Measurements from ENCODE around the gene SLC25A26.

GRCh38 chr3:66404197-66404596 is 183.4 kb downstream of the SLC25A26 start:
- no peak for TF ChIP-seq POLR2A (IDR thresholded peaks at IDR 0.05; ENCODE audit: borderline replicate concordance, extremely low read depth, insufficient read depth, insufficient read length)
- TF ChIP-seq CTCF (IDR thresholded peaks at IDR 0.05 in 2 of 3, conservative IDR thresholded peaks at IDR 0.05 in 1 of 3; ENCODE audit: borderline replicate concordance in 1 of 3, insufficient read depth in 1 of 3, low read depth in 2 of 3, low read length in 2 of 3), result no peak
- TF ChIP-seq RAD21 (IDR thresholded peaks at IDR 0.05; ENCODE audit: low read depth), result no peak
- TF ChIP-seq SRF (IDR thresholded peaks at IDR 0.05; ENCODE audit: low read depth), result no peak
- no peak for TF ChIP-seq CEBPB (IDR thresholded peaks at IDR 0.05; ENCODE audit: low read depth)
- TF ChIP-seq YY1 (IDR thresholded peaks at IDR 0.05; ENCODE audit: extremely low read depth, insufficient replicate concordance, low read depth, low read length), result no peak
- TF ChIP-seq SIN3A (IDR thresholded peaks at IDR 0.05; ENCODE audit: low read depth), result no peak
- TF ChIP-seq EZH2 (IDR thresholded peaks at IDR 0.05), result no peak
- no peak for TF ChIP-seq ELF1 (IDR thresholded peaks at IDR 0.05; ENCODE audit: borderline replicate concordance, low read depth)
- no peak for TF ChIP-seq POLR2AphosphoS5 (IDR thresholded peaks at IDR 0.05; ENCODE audit: low read depth, low read length)
- no peak for TF ChIP-seq REST (IDR thresholded peaks at IDR 0.05; ENCODE audit: low read depth)

Data from HCT116 (cell line).